Neural progenitor cell (in vitro differentiated cells): ENCODE results near the gene SYNGR2. TPM values are rescaled to one million over a fixed set of nuclear protein-coding genes. Genes with fewer than 3 reads are reported as not detected.

ENCODE experiments used
- DNase-seq: peaks from one replicate; pipeline ENCODE4 v3.0.0-alpha.2; 2016; ENCODE audit warnings: low spot score
- H2AFZ ChIP-seq: fragments of 200-600 bp; sonication (generic); replicated peaks from 2 replicates; pipeline ENCODE4 v1.6.1; 2016; ENCODE audit warnings: antibody characterized with exemption
- H3F3A ChIP-seq: fragments of 200-600 bp; sonication (generic); 2 replicates; pipeline ENCODE4 v1.6.1; 2016; ENCODE audit warnings: antibody characterized with exemption, low read depth
- H3K27ac ChIP-seq: fragments of 200-600 bp; sonication (generic); 2 replicates; pipeline ENCODE4 v1.5.1; 2016; ENCODE audit warnings: mild to moderate bottlenecking
- H3K27me3 ChIP-seq: fragments of 200-600 bp; sonication (generic); 2 replicates; pipeline ENCODE4 v1.6.1; 2016; ENCODE audit warnings: mild to moderate bottlenecking, moderate library complexity
- H3K36me3 ChIP-seq: fragments of 200-600 bp; sonication (generic); 2 replicates; pipeline ENCODE4 v1.5.1; 2016
- H3K4me1 ChIP-seq: fragments of 200-600 bp; sonication (generic); 2 replicates; pipeline ENCODE4 v1.6.1; 2016; ENCODE audit warnings: mixed run types
- H3K4me2 ChIP-seq: fragments of 200-600 bp; sonication (generic); 2 replicates; pipeline ENCODE4 v1.6.1; 2016
- H3K4me3 ChIP-seq: fragments of 200-600 bp; sonication (generic); 2 replicates; pipeline ENCODE4 v1.5.1; 2016
- H3K79me2 ChIP-seq: fragments of 200-600 bp; sonication (generic); 2 replicates; pipeline ENCODE4 v1.6.1; 2016; ENCODE audit warnings: low read depth
- H3K9ac ChIP-seq: fragments of 200-600 bp; sonication (generic); 2 replicates; pipeline ENCODE4 v1.6.1; 2016
- H3K9me3 ChIP-seq: fragments of 200-600 bp; sonication (generic); 2 replicates; pipeline ENCODE4 v1.5.1; 2016; ENCODE audit warnings: low read depth
- H4K20me1 ChIP-seq: fragments of 200-600 bp; sonication (generic); 2 replicates; pipeline ENCODE4 v1.6.1; 2016; ENCODE audit warnings: low read depth
- H3K27ac Mint-ChIP-seq: 3 replicates; pipeline ENCODE4 v1.8.0; 2021; ENCODE audit warnings: mixed read lengths
- H3K27me3 Mint-ChIP-seq: 2 replicates; pipeline ENCODE4 v1.8.0; 2022; ENCODE audit warnings: low read depth, mild to moderate bottlenecking, inconsistent platforms, moderate library complexity, mixed read lengths; ENCODE audit not compliant: insufficient read depth
- H3K36me3 Mint-ChIP-seq: 3 replicates; pipeline ENCODE4 v1.8.0; 2021; ENCODE audit warnings: mixed read lengths
- H3K4me1 Mint-ChIP-seq: 3 replicates; pipeline ENCODE4 v1.8.0; 2021; ENCODE audit warnings: mixed read lengths
- H3K4me3 Mint-ChIP-seq: 3 replicates; pipeline ENCODE4 v1.8.0; 2021; ENCODE audit warnings: mild to moderate bottlenecking, moderate library complexity, mixed read lengths
- H3K9me3 Mint-ChIP-seq: 3 replicates; pipeline ENCODE4 v1.8.0; 2020; ENCODE audit warnings: mixed read lengths
- CTCF ChIP-seq: fragments of 200-600 bp; sonication (generic); IDR thresholded peaks from 2 replicates; pipeline ENCODE4 v1.5.1; 2017; ENCODE audit warnings: antibody characterized with exemption, mild to moderate bottlenecking
- EZH2 ChIP-seq: fragments of 200-600 bp; sonication (generic); IDR thresholded peaks from 2 replicates; pipeline ENCODE4 v1.6.1; 2017; ENCODE audit warnings: antibody characterized with exemption, mild to moderate bottlenecking, moderate library complexity
- EZH2phosphoT487 ChIP-seq: fragments of 200-600 bp; sonication (generic); IDR thresholded peaks from 2 replicates; pipeline ENCODE4 v1.6.1; 2017; ENCODE audit warnings: antibody characterized with exemption
- total RNA-seq: library from RNA; depleted of rRNA; stranded (reverse); fragments of >200 nt; gene quantifications from 2 replicates; pipeline ENCODE4 v1.2.3, GENCODE V29; 2015; ENCODE audit warnings: low replicate concordance

Gene SYNGR2
- total RNA-seq, 1 donor from 2014 or later = 6.2 TPM

GRCh38 chr17:78122931-78123249, 45.5 kb upstream of the SYNGR2 start:
- peaks cover 3% of the 10 kb centered on the region for H3K36me3 Mint-ChIP-seq
- H3K79me2 ChIP-seq = no peaks in the 10 kb centered on the region
- H3K4me1 ChIP-seq = peaks cover 18% of the 10 kb centered on the region
- no peak overlapping the region for H3K4me3 ChIP-seq
- H3K9ac ChIP-seq = no peak overlapping the region
- H3K4me1 Mint-ChIP-seq = peaks cover 4% of the 10 kb centered on the region
- H3K27ac ChIP-seq = no peak overlapping the region
- H3K27me3 Mint-ChIP-seq = no peaks in the 10 kb centered on the region
- no peaks in the 10 kb centered on the region for H3K9me3 Mint-ChIP-seq
- no peak overlapping the region for H2AFZ ChIP-seq
- DNase-seq = no peak
- TF ChIP-seq EZH2 (no peak), CTCF (no peak)
- H3K4me2 ChIP-seq = no peak overlapping the region
- H4K20me1 ChIP-seq = peaks cover 5% of the 10 kb centered on the region
- no peaks in the 10 kb centered on the region for H3K9me3 ChIP-seq
- no peaks in the 10 kb centered on the region for H3K36me3 ChIP-seq
- H3F3A ChIP-seq = no peaks in the 10 kb centered on the region
- peaks cover 8% of the 10 kb centered on the region for H3K27me3 ChIP-seq
- H3K27ac Mint-ChIP-seq = no peak overlapping the region
- H3K4me3 Mint-ChIP-seq = no peak overlapping the region

- H3K79me2 ChIP-seq = no peaks in the 10 kb centered on the region
- Mint-ChIP-seq H3K4me1 (peaks cover 4% of the 10 kb centered on the region), H3K36me3 (peaks cover 3% of the 10 kb centered on the region), H3K27ac (peak overlapping the region; percentile 11), H3K4me3 (no peak overlapping the region), H3K9me3 (no peaks in the 10 kb centered on the region), H3K27me3 (no peaks in the 10 kb centered on the region)
- peaks cover 19% of the 10 kb centered on the region for H3K4me1 ChIP-seq
- no peak overlapping the region for H3K27ac ChIP-seq
- H3K9ac ChIP-seq = no peak overlapping the region
- no peak overlapping the region for H3K4me2 ChIP-seq
- peaks cover 5% of the 10 kb centered on the region for H4K20me1 ChIP-seq
- H3F3A ChIP-seq = no peaks in the 10 kb centered on the region
- H3K9me3 ChIP-seq = no peaks in the 10 kb centered on the region
- DNase-seq = no peak
- peaks cover 13% of the 10 kb centered on the region for H3K27me3 ChIP-seq
- no peaks in the 10 kb centered on the region for H3K36me3 ChIP-seq
- no peak overlapping the region for H3K4me3 ChIP-seq
- no peak for TF ChIP-seq CTCF
- no peak for TF ChIP-seq EZH2phosphoT487
- no peak for TF ChIP-seq EZH2
- no peak overlapping the region for H2AFZ ChIP-seq
These were observed 45.0 kb upstream of the SYNGR2 start for GRCh38 chr17:78123258-78123929.

GRCh38 chr17:78124081-78124835, 44.1 kb upstream of the SYNGR2 start:
- Mint-ChIP-seq H3K9me3 (no peaks in the 10 kb centered on the region), H3K27me3 (peaks cover 6% of the 10 kb centered on the region), H3K4me1 (peaks cover 8% of the 10 kb centered on the region), H3K36me3 (peaks cover 3% of the 10 kb centered on the region), H3K4me3 (no peak overlapping the region), H3K27ac (no peak overlapping the region)
- no peak overlapping the region for H3K4me3 ChIP-seq
- H3K9ac ChIP-seq = no peak overlapping the region
- TF ChIP-seq EZH2 (no peak), CTCF (no peak), EZH2phosphoT487 (no peak)
- H3K4me1 ChIP-seq = peaks cover 23% of the 10 kb centered on the region
- H2AFZ ChIP-seq = no peak overlapping the region
- no peak overlapping the region for H3K27ac ChIP-seq
- peaks cover 20% of the 10 kb centered on the region for H3K27me3 ChIP-seq
- peaks cover 5% of the 10 kb centered on the region for H4K20me1 ChIP-seq
- DNase-seq = no peak
- no peaks in the 10 kb centered on the region for H3K36me3 ChIP-seq
- H3K79me2 ChIP-seq = no peaks in the 10 kb centered on the region
- H3K9me3 ChIP-seq = no peaks in the 10 kb centered on the region
- H3F3A ChIP-seq = peaks cover 5% of the 10 kb centered on the region
- no peak overlapping the region for H3K4me2 ChIP-seq
